ENCODE data around the gene NEXN.

- no peak for TF ChIP-seq CTCF (IDR thresholded peaks at IDR 0.05)
- TF ChIP-seq ZFX (IDR thresholded peaks at IDR 0.05; ENCODE audit: borderline replicate concordance), result no peak
Measured at GRCh38 chr1:77956464-77956863, 68.0 kb downstream of the NEXN start.
